ENCODE data around the gene KRT78. TPM values are rescaled to one million over a fixed set of nuclear protein-coding genes. Genes with fewer than 3 reads are reported as not detected.

KRT78 gene
- total RNA-seq, 1 donor from 2014 or later = not detected

GRCh38 chr12:52801773-52802172, 47.0 kb downstream of the KRT78 start:
- H3K27ac Mint-ChIP-seq = no peak overlapping the region
- H3K4me3 Mint-ChIP-seq = no peak overlapping the region
- no peaks in the 10 kb centered on the region for H3K9me3 Mint-ChIP-seq
- peaks cover 12% of the 10 kb centered on the region for H3K27me3 Mint-ChIP-seq (ENCODE audit: low read depth)
- H3K4me1 Mint-ChIP-seq = peaks cover 29% of the 10 kb centered on the region
- no peak for TF ChIP-seq CTCF (IDR thresholded peaks at IDR 0.05; ENCODE audit: unreplicated experiment)
- no peaks in the 10 kb centered on the region for H3K36me3 Mint-ChIP-seq
- DNase-seq (ENCODE audit: low spot score in 2 of 2, unreplicated experiment in 2 of 2) = no peak

DNA sequence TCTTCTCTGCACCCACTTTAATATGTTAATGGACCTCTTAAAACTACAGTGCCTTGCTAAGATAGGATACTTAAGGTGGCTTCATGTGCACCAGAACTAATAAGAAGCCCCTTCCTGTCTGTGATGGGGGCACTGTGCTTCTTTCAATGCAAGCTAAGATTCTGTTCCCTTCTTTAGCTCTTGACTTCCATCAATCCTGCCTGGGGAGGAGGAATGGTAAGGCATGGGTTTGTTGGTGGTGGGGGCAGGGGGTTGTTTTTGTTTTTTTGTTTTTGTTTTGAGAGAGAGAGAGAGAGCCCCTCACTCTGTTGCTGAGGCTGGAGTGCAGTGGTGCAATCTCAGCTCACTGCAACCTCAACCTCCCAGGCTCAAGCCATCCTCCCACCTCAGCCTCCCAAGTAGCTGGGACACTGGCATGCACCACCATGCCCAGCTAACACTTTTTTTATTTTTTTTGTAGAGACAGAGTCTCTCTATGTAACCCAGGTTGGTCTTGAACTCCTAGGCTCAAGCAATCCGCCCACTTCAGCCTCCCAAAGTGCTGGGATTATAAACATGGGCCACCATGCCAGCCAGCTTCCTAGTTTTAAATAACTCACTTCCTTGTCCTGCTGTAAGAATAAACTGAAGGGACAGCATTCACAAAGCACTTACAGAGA, 48.4 kb downstream of the KRT78 start:
- no peak for TF ChIP-seq CTCF (IDR thresholded peaks at IDR 0.05; ENCODE audit: unreplicated experiment)
- Mint-ChIP-seq H3K36me3 (no peaks in the 10 kb centered on the region), H3K27me3 (ENCODE audit: low read depth) (peaks cover 16% of the 10 kb centered on the region), H3K27ac (no peak overlapping the region), H3K4me1 (peaks cover 20% of the 10 kb centered on the region), H3K4me3 (no peak overlapping the region), H3K9me3 (no peaks in the 10 kb centered on the region)
- no peak for DNase-seq (ENCODE audit: low spot score in 2 of 2, unreplicated experiment in 2 of 2)

DNA sequence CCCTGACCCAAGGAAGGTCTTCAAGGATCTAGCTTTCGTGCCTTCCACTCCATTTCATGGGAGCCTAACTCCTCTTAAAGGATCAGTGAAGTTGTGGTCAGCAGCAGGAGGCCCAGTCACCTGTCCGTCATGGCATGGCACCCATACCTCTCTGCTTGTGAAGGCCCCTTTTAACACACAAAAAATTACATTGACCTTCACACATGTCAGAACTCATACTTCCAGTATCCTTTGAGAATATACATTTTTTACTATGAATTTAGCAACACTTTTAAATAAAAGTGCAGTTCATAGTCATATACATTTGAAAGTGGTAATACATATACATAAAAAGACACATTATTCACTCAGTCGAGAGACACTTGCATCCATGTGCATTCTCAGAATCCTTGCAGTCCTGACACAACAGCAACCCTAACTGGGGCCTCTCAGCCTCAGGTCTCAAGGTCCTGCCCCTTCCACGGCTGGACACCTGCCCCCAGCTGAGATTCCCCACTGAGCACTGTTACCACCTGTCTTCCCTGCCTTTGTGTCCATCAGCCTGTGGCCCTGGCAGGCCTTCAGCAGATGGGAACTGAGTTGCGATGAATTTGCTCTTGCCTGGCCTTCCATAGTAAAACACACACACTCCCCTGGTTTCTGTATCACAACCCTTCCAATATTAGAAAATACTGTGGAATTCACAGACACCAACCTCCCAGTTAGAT, 49.1 kb downstream of the KRT78 start:
- H3K4me3 Mint-ChIP-seq = no peak overlapping the region
- H3K27ac Mint-ChIP-seq = no peak overlapping the region
- H3K9me3 Mint-ChIP-seq = no peaks in the 10 kb centered on the region
- peaks cover 18% of the 10 kb centered on the region for H3K27me3 Mint-ChIP-seq (ENCODE audit: low read depth)
- DNase-seq (ENCODE audit: low spot score in 2 of 2, unreplicated experiment in 2 of 2) = no peak
- peaks cover 13% of the 10 kb centered on the region for H3K4me1 Mint-ChIP-seq
- no peak for TF ChIP-seq CTCF (IDR thresholded peaks at IDR 0.05; ENCODE audit: unreplicated experiment)
- no peaks in the 10 kb centered on the region for H3K36me3 Mint-ChIP-seq

DNA sequence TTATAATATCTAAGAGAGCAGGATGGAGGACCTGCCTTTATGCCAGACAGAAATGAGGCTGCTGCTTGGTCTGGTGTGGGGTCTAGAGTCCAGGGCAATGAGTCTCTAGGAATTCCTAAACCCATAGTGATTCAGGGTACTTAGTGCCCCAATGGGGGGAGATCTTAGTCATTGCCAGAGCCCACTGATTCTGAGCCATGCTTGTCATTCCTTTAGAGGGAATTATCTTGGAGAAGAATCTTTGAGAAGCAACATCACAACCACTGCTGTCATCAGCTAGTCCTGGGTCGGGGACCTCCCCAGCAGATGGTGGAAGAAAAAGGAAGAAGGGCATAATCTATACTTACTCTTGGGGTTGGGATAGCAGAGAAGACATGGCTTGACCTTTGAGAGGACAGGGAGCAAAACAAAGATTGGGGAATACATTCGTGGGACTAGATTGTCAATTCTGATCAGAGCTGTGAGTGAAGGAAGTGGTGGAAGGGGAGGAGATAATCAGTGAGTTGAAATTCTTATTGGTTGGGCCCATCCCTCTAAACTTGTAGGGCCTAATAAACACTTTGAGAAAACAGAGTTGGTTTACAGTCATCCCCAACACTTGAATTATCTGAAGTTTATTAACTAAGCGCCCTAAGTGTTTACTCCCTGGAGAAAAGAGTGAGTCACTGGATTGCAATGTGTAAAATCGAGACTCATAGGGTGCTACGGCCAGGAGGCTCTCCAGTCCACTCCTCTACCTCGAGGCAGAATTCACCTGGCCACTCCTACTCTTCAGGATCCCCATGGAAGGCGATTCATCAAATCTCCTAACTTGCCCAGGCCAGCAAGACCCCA, 49.9 kb downstream of the KRT78 start:
- Mint-ChIP-seq H3K27me3 (ENCODE audit: low read depth) (peaks cover 25% of the 10 kb centered on the region), H3K36me3 (no peaks in the 10 kb centered on the region), H3K27ac (no peak overlapping the region), H3K4me1 (peaks cover 6% of the 10 kb centered on the region), H3K4me3 (no peak overlapping the region), H3K9me3 (no peaks in the 10 kb centered on the region)
- no peak for TF ChIP-seq CTCF (IDR thresholded peaks at IDR 0.05; ENCODE audit: unreplicated experiment)
- no peak for DNase-seq (ENCODE audit: low spot score in 2 of 2, unreplicated experiment in 2 of 2)

- peaks cover 3% of the 10 kb centered on the region for H3K4me1 Mint-ChIP-seq
- peaks cover 32% of the 10 kb centered on the region for H3K27me3 Mint-ChIP-seq (ENCODE audit: low read depth)
- H3K27ac Mint-ChIP-seq = no peak overlapping the region
- TF ChIP-seq CTCF (IDR thresholded peaks at IDR 0.05; ENCODE audit: unreplicated experiment) = no peak
- H3K9me3 Mint-ChIP-seq = no peaks in the 10 kb centered on the region
- DNase-seq (ENCODE audit: low spot score in 2 of 2, unreplicated experiment in 2 of 2) = no peak
- no peaks in the 10 kb centered on the region for H3K36me3 Mint-ChIP-seq
- no peak overlapping the region for H3K4me3 Mint-ChIP-seq
These were observed 50.7 kb downstream of the KRT78 start for GRCh38 chr12:52798003-52798670.
